ENCODE measurements around the gene PLA2G4D.

DNA sequence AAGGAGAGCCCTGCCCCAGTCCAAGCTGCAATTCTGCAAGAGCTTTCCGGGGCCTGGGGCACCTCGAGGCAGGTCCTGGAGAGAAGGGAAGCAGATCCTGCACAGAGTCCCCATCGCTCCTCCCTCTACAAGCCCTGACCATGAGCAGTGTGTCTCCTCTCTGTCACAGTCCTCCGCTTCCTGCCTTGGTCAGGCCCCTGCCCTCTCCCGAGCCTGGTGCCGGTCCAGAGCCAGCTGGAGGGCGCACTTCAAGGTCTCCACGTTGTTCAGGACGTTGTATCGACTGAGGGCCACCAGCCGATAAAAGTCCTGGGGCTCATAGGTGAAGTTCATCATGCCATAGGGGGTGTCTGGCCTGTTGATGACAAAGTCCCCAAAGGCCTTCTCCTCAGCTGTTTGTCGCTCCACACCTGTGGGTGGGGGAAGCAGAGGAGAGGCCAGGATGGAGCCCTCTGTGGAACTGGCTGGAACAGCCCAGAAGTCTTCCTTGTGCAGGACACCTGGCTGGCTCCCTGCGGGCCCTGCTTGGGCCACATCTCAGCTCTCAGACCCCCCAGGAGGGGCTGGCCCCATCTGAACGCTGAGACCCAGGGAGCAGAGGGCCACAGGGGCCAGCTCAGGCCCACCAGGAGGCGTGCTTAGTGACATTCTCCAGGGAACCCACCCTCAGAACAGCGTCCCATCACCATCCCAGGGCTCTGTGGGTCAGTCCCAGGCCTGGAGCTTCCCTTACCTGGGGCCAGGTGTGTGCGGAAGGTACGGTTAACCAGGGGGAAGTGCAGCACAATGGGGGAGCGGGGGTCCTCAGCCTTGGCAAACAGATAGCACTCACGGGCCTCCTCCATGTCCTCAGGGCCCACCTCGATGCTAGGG is 47.7 kb upstream of the PLA2G4D start:
- TF ChIP-seq POLR2AphosphoS5 (IDR thresholded peaks at IDR 0.05; ENCODE audit: insufficient read depth in 1 of 2, low read depth in 1 of 2), result no peak
- no peak for TF ChIP-seq CTCF (IDR thresholded peaks at IDR 0.05)
- no peak for TF ChIP-seq POLR2A (IDR thresholded peaks at IDR 0.05)
